NCI-H2171 treated with DMSO at 0.1 percent for 48 hours (cell line): ENCODE measurements around the gene ETS1.

Source experiments
- DNase-seq: peaks from one replicate; lab custom pipeline; 2025; lab: John Stamatoyannopoulos, UW

The ETS1 gene

DNA sequence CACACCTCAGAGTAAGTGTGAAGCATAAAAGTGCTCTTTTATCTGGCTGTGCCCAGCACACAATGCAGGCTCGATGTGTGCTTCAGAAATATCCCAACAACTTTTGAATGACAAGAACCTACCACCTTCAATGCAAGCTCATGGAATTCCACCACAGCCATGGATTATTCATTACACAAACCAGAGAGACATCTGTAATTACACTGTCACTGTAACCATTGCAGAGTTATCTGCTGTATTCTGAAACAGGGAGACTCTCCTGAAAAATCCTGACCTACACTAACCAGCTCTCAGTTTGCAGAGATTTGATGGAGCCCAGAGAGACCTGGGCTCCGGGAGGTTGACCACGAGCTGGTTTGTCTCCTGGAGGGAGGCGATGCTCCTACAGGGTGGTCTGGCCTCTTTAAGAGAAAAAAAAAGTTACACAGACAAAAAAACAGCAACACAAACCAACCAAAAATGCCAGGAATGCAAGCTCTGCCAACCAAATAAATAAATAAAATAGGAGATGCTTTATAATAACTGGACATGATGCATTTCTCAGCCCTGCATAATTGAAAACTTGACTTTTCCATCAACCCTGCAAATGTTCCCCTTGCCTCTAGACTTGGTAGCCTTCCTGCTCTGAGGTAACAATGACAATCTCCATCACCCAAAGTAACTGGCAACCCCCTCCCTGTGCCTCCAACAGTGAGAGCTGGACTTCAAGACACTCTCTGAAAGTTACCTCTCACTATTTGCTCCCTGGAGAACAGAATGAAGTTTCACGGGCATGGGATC, 69.7 kb downstream of the ETS1 start:
- no peak for DNase-seq

DNA sequence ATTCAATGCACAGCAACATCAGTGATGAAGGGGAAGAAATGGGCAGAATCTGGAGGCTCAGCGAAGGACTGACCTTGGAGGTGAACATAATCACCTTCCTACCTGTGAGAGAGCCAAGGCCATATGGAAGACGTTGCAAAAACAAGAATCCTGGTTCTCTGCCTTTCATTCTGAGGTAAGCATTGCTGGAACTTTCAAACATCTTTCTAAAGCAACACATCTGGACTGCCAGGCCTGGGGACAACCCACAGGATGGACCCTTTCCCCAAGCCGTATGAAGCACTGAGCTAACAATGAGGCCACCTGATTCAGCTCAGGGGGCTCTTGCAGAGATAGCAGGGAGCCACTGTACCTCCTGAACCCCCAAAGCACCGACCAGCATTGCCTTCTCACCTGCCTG, 70.5 kb downstream of the ETS1 start:
- no peak for DNase-seq

DNA sequence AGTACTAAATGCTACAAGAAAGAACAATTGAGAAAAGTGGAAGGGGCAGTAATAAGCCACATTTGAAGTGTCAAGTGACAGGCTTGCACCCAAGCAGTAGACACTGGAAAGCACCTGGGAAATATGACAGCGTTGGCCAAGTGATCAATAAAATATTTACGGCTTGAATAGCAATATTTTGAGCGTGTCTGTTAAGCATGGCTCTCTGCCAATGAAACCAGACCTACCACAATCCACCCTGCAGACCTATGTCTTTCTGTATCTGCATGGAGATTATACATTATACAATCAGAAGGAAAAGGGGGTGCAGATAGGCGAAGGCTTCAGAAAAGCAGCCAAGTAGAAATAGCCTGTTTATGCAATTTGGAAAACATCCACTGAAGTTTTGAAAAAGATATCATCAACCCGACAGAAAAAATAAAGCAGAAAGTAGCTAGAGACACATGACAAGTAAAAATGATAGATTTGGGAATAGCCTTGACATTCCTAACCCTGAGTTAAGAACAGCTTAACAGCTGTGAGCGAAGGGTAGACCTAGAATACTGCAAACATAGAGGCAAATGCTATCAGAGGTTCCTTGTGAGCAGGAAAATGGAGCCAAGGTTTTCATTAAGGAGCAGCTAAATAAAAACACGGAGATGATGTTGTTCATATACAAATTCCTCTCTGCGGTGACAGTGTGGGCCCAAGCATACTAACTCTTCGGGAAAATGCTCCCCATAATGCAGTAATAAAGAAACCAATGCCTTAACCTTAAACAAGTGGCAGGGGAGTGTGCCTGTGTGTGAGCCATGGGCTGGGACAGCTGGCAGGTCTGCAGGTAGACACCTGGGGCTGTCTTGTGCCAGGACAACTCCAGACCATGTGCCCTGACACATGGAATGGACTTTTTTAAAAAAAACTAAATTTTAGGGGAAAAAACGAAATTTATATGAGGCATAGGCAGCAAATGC, 71.3 kb downstream of the ETS1 start:
- no peak for DNase-seq

DNA sequence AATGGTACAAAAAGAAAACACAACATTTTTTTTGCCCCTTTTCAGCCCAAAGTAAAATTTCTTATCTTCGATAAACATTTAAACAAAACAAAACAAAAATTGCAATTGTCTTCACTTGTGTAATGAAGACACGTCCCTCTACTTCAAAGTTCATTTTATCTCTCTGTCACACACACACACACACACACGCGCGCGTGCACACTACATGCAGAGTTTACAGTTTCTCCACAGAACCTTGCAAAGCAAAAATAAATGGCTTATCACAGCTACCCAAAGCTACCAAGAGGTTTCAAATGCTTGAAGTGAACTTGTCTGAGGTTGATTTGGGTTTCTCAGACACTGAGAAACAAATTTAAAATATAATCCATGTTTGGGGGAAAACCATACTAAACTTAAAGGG, 72.3 kb downstream of the ETS1 start:
- no peak for DNase-seq

DNA sequence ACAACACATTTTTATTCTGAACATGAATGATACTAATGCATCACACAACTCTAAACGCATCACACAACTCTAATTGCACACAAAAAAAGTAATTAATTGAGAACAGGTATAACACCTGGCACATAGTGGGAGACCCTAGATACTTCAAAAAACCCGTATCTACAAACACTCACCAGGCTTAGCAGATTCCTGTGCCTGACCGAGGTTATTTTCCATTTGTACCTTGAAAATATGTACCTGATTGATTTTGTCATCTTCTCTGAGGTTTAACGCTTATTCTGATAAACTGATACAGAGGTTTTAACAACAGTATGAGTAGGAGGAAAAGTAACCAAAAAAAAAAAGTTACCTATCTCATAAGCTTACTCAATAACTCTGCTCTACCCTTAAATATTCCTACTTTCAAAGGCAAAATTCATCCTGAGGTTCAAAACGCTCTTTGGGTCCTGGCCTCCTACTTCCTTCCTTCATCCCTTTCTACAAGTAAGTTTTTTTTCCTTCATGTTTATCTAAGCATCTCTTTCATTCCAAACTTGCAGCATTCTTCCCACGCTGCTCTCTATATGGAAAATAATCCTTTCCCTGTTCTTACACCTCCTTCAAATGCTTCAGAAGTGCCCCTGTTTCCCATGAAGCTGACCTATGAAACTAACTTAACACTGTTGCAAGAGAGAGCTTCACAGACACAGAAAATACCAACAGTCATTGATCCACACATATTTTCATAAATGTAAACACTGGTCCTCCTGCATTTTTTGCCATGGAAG, 73.3 kb downstream of the ETS1 start:
- no peak for DNase-seq

DNA sequence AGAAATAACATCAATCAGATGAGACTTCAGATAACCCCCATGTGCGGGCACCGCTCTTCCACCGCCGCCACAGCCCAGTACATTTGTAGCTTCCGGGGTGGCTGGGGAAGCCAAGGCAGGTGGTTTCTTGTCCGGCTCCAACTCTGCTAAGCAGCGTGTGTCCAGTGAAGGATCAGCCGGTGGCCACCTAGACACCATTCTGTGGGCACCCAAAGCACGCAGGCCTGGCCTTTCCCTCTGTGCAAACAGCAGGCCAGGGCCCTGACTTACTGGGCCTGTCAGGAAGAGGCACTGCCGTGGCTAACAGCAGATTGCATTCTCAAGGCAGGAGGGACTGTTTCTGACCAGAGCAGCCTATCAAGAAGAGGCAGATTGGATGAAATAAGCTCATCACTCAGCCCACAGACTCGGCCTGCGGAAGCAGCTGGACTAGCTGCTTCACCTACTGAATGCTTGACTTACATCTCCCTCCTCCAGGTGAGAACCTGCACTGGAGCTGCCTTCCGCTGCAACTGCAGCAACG, 74.8 kb downstream of the ETS1 start:
- DNase-seq = no peak

DNA sequence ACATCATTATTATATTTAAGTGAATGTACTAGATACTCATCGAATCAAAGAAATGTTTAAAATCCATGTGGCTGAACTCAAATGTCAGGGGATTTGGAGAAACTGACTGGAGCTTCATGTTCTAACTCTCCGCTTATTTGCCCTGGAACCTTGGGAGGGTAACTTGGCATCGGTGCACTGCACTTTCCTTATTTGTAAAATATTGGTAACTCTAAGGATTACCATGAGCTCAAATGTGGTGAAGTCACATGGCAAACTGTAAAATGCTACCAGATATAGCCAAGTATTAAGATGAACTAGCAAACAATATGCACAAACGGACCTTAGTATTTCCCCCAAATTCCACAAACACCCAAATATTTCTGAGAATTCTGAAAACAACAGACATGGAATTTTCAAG, 75.6 kb downstream of the ETS1 start:
- no peak for DNase-seq

DNA sequence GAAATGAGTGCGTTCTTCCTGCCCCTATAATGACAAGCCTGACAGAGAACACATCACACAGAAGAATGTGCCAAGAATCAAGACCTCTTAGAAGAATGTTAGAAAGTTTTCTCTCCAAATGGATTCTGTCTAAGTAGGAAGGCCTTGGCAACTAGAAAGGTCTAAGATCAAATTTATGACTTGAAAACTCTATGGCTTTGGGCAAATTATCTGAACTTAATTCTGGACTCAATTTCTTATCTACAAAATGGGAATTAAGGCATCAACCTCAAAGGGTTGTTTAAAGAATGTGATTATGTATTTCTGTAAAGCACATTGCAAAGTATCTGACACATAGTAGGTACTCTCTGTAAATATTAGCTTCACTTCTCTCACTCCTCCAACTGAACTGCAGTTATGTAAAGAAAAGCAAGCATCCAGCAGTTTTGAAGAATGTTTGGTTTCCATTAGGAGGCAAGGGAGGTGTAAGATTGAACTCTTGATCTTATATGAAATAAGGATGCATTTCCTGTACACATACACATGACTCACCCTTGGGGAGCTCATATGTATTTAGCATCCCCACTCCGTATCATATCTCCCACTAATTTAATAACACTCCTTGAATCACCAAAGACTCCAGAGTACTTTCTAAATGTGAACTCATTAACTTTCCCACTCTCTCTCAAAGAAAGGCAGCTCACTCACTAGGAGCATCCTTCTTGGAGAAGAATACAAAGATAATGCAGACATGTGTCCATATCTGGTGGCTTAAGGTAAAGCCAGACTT, 77.6 kb downstream of the ETS1 start:
- DNase-seq = no peak

DNA sequence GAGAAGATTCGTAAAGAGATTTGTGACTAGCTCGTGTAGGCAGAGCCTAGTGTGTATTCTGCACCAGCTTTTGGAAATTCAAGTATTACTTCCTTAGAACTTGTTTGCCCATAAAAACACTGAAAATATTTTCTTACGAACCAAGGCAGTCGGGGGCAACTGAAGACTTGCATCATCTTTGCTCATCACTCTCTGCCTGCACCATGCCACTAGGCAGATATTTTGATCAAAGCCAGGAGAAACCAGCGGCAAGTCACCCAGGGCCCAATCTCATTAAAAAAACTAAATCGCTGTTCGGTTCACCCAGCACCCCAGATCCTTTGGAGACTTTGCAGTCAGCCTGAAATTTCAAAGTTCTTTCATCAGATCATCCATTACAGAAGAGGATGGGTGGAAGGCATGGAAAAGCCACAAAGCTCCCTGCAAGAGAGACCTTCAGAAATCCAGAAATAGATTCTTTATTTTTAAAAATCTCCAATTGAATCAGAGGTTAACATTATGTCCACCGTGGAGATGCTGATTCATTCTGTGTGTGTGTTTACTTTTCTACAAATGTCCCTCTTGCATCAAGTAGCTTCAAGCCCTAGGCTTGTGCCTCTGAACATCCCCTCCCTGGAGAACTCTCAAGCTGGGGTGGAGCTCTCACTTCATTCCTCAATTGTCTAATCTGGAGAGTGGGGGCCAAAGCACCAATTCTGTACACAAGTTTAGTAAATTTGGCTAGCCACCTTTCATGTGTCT, 78.4 kb downstream of the ETS1 start:
- DNase-seq = no peak

DNA sequence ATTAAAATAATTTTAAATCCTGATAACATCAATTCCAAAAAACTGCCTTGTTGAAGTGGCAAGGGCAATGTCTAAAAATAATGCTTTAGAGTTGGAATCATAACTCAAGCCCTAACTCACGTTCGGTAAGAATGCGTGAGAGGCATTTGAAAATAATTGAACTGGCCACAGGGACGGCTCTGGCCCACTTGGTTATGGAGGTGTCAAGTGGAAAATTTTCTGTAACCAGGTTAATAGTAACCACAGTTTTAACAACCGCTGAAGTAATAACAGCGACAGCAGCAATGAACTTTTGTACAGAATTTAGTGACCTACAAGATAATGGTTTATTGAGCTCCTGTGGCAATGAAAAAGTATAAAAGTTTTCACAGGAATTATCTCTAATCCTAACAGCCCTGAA, 79.4 kb downstream of the ETS1 start:
- DNase-seq = no peak

DNA sequence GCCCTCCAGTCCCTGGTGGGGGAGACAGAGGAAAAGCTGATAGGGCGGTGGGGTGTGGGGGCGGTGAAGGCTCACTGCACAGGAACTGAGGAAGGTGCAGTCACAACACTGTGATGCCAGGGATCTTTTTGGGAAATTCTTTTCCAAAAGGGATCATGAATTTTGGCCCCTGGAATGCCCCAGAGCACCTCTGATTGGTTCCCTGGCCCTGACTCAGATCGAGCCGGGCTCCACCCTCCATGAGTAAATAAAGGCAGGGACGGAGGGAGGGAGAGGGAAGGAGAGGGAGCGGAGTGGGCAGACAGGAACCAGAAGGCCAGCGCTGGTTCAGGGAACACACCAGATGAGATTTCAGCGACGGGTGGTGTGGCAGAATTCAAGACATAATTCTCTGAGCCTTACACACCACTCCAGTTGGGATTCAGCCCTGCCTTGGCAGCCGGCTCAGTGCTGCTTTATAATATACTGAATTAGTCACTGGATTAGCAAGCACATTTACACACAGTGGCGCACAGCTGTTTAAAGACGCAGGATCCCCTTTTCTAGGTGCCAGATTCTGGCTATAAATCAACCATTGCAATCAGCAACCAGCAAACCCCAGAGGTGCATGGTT, 80.3 kb downstream of the ETS1 start:
- no peak for DNase-seq

DNA sequence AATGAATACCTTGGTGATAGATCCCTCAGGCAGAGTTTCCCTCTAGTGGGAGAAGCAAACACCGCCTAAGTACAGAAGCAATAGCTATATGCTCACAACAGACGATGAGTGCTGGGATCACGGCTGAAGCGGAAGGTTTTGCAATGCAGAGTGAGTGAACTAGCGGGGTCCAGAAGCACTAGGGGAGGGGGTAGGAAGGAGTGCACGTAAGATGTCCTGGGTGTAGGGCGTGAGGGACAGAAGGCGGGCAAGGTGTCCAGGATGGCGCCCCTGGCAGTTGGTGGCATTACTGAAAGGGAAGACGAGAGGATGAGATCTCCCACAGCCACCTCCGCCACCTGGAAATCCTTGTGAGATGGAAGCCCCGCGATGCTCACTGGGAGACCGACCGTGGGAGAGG, 81.0 kb downstream of the ETS1 start:
- no peak for DNase-seq

DNA sequence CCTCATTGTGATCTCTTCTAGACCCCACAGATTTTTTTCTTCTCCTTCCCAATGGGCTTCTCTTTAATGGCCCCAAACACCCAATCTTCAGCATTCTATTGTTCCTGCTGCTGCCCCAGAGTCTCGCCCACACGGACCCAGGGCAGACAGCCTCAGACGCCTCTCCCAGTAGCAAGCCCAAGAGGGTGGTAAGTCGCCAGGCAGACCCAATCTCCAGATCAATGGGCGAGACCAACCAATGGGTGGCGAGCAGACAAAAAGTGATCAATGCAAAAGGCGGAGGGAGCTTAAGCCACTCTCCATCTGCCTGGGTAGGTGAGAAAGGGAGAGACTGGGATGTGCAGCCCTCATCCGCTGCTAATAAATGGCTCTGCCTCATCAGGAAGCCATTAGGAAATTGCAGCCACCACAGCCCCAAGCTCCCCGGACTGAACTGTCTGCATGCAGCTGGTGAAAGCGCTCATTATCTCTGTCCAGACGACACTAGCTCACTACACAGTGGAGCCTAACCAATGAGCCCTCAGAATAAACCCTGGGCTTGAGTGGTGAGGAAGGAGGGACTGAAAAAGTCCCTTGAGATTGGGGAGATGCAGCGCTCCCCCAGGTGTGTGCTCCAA, 81.8 kb downstream of the ETS1 start:
- DNase-seq = no peak

DNA sequence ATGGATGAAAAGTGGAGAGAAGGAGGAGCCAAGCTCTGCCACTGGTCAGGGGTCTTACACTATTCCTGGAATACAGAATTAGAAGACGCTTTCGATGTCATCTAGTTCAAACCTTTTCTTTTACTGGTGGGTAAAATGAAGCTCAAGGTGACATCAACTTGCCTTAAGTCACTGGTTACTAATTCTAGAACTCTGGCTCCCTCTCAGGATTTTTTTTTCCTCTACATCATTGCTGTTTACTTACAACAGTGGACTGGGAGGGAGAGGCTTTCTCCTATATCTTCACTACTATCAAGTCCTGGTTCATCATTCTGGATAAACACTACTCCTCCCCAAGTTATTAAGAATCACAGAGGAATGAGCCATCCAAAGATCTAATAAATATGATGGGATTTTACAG, 82.9 kb downstream of the ETS1 start:
- DNase-seq = no peak

DNA sequence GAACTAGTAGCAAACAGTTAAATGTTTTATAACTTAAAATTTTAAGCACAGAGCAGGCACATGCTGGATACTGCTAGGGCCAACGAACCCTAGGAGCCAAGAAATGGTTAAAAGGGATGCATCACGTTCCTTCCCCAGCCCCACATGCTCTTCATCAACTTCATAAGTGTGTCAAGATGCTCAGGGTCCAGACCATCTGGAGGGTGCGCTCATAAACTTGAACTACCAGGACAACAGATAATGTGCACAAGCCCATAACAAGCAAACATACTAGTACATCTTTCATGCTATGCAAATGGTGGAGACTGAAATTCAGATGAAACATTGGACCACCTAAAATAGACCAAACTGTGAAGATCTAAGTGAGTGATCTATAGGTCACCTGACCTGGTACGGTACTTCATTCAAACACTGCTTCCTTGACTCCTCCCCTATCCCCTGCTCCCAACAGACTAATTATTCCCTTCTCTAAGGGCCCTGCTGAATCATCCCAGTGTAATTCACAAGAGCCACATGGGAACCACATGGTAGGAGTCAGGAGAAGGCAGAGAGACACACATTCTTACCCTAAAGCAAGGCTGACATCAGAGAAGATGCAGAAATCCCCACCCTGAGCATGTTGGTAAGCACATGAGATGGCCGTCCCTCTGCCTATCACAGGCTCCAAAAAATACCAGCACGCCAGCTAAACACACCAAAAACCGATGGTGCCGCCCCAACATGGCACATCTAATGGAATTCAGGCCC, 83.9 kb downstream of the ETS1 start:
- no peak for DNase-seq

DNA sequence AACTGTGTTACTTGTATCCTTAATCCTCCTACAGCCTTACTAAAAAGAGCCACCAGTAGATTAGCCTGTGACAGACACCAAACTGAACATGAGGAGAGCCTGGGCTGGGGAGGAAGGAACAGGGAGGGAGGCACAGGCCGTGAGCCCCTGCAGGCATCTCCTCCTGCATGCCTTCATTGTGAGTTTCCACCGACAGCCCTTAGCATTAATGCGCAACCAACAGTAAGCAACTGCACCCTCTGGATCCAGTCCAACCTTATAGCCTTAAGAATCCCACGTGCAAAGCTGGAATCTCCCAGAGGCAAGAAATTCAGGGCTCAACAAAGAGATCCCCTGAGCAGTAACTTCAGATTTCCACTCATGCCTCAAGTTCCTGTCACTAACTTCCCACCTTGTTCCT, 84.6 kb downstream of the ETS1 start:
- DNase-seq = no peak

DNA sequence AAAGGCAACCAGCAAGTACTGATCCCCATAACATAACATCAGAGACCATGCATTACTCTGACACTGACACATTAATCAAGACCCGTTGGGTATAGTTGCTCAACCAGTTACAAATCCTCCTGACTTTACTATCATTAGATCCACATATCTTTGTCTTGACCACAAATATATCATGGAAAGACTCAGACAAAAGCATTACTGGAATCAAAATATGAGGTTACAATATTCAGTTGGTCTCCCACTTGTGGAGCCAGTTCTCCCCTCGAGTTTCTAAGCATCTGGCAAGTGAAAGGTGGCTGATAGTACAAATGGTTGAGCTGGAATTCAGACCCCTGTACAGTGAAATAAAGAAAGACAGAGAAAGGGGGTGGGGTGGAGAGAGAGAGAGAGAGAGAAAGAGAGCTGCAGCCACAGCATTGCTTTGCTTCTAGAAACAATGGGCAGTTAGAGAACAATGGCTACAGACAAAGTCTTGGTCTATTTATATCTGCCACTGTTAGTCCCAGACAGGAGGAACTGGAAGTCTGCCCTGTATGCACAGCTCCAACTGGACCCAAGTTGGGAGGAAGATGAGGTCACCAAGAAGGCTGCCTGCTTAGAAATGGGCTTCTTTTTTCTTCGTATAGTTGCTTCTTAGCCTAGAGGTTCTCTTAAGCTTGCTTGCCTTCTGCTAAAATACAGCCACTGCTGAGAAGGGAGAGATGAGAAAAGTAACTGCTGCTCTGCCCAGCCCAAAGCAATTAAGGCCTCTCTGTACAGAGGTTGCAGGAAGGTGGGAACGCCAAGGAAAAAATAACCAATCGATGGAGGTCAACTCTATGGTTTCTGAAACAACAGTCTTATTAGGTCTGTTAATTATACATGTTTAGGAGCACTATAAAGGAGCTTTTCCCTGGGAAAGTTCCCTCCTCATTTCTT, 85.5 kb downstream of the ETS1 start:
- DNase-seq = no peak

DNA sequence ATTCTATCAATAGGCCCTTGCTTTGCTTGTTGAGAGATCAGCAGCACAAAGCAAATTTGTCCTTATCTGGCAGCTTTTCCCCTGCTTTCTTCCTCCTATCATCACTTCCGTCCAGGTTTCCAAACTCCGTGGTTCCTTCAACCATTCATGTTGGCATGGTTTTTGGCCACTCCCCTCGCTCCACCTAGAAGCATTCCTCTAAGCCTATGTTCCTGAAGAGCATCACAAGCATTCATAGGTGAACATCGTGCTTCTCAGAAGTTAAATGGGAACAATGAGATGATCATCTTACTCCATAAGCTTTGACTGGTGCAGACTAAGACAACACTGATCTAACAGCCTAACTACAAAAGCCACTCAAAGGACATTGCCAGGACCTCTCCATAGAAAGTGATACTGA, 86.3 kb downstream of the ETS1 start:
- no peak for DNase-seq
